ENCODE data around the gene HABP4. TPM values are rescaled to one million over a fixed set of nuclear protein-coding genes. Genes with fewer than 3 reads are reported as not detected.

The HABP4 gene
- total and polyA plus RNA-seq, 9 of the 15 experiments (the other 6 are each of a cell fraction or from before 2014, with no cell fraction given): 0.38 to 2.4 (median 1.9) TPM

GRCh38 chr9:96486386-96487028, 36.5 kb downstream of the HABP4 start:
- no peak overlapping the region for H3K4me3 ChIP-seq
- no peaks in the 10 kb centered on the region for H4K20me1 ChIP-seq (replicated peaks; ENCODE audit: control insufficient read depth, insufficient read depth, low read length)
- H3K79me2 ChIP-seq (ENCODE audit: control insufficient read depth, insufficient read depth, low read length): no peaks in the 10 kb centered on the region
- POLR2A ChIA-PET: interaction anchor here (1.4 kb wide), 1 partner anchor 13 kb away, joined by 3 read pairs; no protein-coding TSS in a partner anchor
- no peaks in the 10 kb centered on the region for H3K36me3 ChIP-seq (ENCODE audit: control insufficient read depth, insufficient read depth, low read length)
- no peak for DNase-seq (ENCODE audit: extremely low read depth in 1 of 4, low spot score in 3 of 4)
- CTCF ChIA-PET (ENCODE audit: low intra/inter-chr PET ratio): no interaction called here
- WGBS (ENCODE audit: insufficient coverage, low coverage, missing lambda C conversion rate): 37% methylated on average over 7 of the region's 7 CpGs
- peaks cover 0 to 3% of the 10 kb centered on the region in 2 experiments; a peak in 2 of 5 replicates for H3K4me1 ChIP-seq (replicated peaks in 1 of 2; ENCODE audit: control insufficient read depth in 2 of 2, insufficient read depth in 2 of 2, low read length in 2 of 2)
- peaks cover 0 to 7% of the 10 kb centered on the region in 2 experiments; a peak in 2 of 5 replicates for H3K27me3 ChIP-seq (ENCODE audit: control insufficient read depth in 2 of 2, insufficient read depth in 2 of 2, low read length in 2 of 2)
- in situ Hi-C loops (cut with MboI): no loop called here
- no TSS peak for BruUV-seq (replicated peaks)
- ATAC-seq: peak; percentile 40; the same call in 2 of the 3 replicates
- no peak overlapping the region for H2AFZ ChIP-seq (ENCODE audit: low read depth, low read length)
- H3K27ac ChIP-seq (ENCODE audit: extremely low read depth, low read depth, low read length): no peak overlapping the region
- peak; percentile 49 for TF ChIP-seq ZNF316 (IDR thresholded peaks at IDR 0.05)
- TF ChIP-seq RBM25 (IDR thresholded peaks at IDR 0.05; ENCODE audit: low read depth, low read length, severe bottlenecking): no peak
- TF ChIP-seq PCBP2 (IDR thresholded peaks at IDR 0.05; ENCODE audit: low read depth, low read length, poor library complexity, severe bottlenecking): no peak
- no peak for TF ChIP-seq ATF3 (IDR thresholded peaks at IDR 0.05)
- no peak for TF ChIP-seq ATF3 (CRISPR knock-in tag; conservative IDR thresholded peaks at IDR 0.05)
- peak; percentile 27; the same call in 1 of the 2 replicates for TF ChIP-seq C11orf30 (IDR thresholded peaks at IDR 0.05; ENCODE audit: low read depth)
- TF ChIP-seq ZC3H8 (IDR thresholded peaks at IDR 0.05): no peak
- TF ChIP-seq ARID2 (IDR thresholded peaks at IDR 0.05): no peak
- H3K9me1 ChIP-seq (ENCODE audit: control insufficient read depth, insufficient read depth, low read length): no peaks in the 10 kb centered on the region
- FAIRE-seq: no peak
- H3K9ac ChIP-seq (ENCODE audit: insufficient read depth in 1 of 2, low read depth in 2 of 2, low read length in 2 of 2): no peak overlapping the region
- intact Hi-C loops (cut with micrococcal nuclease): no loop called here
- no peak overlapping the region for H3K4me2 ChIP-seq (ENCODE audit: insufficient read depth, low read length)
- H3K9me3 ChIP-seq (replicated peaks; ENCODE audit: control insufficient read depth, insufficient read depth, low read depth, low read length): no peaks in the 10 kb centered on the region
